HG03280 (cell line): ENCODE measurements around the gene SLC3A2.
"Not testable (repeated sequence)": the region's sequence is repeated elsewhere in the genome, so short reads cannot be mapped to it uniquely, and the experiment has no call there.

Experiments
- ATAC-seq: cut with Tn5 transposase; IDR thresholded peaks from one replicate; pipeline ENCODE4 v1.9.1; 2021; ENCODE audit warnings: mild to moderate bottlenecking, moderate library complexity; ENCODE audit not compliant: unreplicated experiment

Gene SLC3A2

DNA sequence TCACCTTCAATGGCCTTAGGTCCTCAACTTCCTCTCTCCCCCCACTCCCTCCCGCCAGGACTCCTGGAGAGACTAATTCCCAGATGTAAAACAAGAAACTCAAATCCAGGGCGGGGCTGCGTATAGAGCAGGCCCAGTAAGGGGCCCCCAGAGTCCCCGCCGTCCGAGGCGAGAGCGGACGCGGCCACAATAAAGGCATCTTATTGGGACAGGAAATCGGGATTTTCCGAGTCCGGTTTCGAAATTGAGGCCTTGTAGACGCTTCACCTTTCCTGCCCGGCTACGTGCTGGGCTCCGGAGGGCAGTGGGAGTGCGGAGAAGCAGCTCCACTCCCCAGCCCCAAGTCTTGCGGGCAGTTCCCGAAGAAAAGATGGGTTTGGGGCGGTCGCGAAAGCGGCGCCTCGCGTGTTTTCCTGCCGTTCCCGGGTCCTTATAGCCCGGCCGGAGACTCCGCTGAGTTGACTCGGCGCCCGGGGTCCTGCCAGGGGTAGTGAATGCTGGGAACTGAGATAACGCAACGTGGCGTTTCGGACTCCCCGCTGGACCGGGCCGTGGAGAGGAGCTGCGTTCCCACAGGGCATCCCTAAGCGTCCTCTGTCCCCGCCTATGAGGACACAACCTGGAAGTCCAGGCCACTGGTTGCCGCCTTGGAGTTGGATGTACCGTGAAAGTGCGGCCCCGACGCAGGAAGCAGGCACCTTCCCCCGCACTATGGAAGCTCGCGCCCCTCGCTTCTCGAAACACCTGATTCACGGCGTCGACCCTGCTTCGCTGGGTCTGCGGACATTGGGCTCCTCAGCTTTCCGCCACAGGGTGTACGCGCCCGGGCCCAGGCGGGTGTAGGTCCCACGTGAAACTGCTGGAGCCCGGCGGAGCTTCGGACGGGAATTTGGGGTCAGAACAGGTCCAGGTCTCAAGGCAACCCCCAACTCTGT lies 45.3 kb downstream of the SLC3A2 start:
- ATAC-seq = no peak

- ATAC-seq = no peak
These were observed 46.2 kb downstream of the SLC3A2 start for GRCh38 chr11:62926680-62927455.

- ATAC-seq = no peak
These were observed 47.3 kb downstream of the SLC3A2 start for GRCh38 chr11:62928011-62928410.

GRCh38 chr11:62930157-62930556 lies 49.5 kb downstream of the SLC3A2 start:
- ATAC-seq = no peak

DNA sequence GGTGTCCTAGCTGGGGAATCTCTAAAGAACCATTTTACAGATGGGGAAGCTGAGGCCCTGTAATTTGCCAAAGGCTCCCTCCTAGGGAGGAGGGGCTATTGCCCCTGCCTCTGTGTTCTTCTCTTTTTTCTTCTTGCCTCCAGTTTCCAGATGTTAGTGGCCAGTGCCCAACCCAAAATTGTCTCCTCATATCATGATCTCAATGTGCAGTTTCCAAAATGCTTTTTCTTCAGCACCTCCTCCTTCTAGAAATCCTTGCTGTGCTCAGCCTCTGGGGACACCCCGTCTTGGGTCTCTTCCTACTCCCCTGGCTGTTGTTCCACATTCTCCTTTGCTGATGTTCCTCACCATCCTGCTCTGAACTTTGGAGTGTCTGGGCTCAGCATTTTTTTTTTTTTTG lies 50.0 kb downstream of the SLC3A2 start:
- no peak for ATAC-seq

- ATAC-seq = no peak
These were observed 51.0 kb downstream of the SLC3A2 start for GRCh38 chr11:62931499-62932278.

DNA sequence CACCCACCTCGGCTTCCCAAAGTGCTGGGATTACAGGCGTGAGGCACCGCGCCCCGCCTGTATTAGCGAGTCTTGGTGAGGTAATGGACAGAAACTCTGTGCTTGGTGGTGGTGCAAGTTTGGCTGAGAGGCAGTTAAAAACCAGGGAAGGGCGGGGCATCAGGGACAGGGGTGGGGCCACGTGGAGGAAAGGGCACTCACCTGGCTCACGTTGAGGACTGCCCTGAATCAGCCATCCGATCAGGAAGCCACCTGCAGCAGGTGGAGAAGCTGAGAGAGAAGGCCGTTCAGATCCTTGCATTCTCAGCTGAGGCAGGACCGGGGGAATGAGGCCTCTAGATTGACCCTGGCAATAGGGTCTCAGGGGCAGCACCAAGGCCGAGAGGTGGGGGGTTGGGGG lies 52.6 kb downstream of the SLC3A2 start:
- ATAC-seq = no peak

DNA sequence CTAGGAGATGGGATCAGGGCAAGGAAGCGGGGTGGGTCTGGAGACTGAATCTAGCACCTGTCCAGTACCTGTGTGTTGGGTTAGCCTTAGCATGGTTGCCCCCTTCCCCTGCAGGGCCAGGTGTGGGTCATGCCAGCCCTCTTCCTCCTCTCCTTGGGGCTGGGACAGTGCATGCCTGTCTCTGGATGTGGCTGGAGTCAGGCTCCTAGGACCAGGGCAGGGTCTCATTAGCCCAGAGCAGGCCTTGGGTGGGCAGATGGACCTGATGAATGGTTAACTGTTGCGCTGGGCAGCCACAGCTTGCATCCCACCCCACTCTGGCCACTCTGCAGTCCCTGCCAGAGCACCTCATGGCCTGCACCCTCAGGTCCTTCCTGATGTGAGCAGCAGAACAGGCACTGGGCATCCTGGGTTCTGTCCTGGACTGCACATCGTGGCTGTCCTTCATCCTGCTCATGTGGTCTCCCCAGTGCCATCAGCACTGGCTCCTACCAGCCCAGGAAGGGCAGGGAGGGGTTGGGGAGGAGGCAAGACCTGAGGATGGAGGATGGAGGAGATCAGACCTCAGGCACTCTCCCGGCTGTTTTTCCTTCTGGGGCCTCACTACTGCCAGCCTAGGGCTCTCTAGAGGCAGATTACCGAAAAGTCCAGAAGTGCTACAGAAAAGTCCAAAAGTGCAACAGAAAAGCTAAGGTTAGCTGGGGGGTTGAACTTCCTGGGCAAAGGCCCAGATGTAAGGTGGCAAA lies 53.2 kb downstream of the SLC3A2 start:
- no peak for ATAC-seq

DNA sequence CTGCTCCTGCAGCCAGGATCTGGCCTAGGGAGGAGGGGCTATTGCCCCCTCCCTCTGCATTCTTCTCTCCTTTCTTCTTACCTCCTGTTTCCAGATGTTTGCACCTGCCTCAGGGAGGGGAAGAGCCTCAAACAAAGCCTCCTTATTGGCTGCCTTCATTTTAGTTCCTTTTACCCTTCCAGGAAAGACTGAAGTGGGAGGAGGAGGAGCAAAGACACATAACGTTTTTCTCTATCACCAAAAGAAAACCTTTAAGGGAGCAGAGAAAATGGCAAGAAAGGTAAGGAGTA lies 53.7 kb downstream of the SLC3A2 start:
- ATAC-seq = no peak

DNA sequence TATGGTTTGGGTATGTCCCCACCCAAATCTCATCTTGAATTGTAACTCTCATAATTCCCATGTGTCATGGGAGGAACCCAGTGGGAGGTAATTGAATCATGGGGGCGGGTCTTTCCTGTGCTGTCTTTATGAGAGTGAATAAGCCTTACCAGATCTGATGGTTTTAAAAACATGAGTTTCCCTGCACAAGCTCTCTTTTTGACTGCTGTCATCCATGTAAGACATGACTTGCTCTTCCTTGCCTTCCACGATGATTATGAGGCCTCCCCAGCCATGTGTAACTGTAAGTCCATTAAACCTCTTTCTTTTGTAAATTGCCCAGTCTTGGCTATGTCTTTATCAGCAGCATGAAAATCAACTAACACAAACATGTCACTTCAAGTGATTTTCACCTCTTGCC lies 56.8 kb downstream of the SLC3A2 start:
- not testable (repeated sequence) for ATAC-seq
